NCI-H2171 treated with DMSO at 0.1 percent for 48 hours (cell line): ENCODE data around the gene PDLIM1.

Source experiments
- DNase-seq: peaks from one replicate; lab custom pipeline; 2025; lab: John Stamatoyannopoulos, UW

Gene PDLIM1

GRCh38 chr10:95314192-95314918 is 23.6 kb upstream of the PDLIM1 start:
- peak; percentile 65 for DNase-seq

DNA sequence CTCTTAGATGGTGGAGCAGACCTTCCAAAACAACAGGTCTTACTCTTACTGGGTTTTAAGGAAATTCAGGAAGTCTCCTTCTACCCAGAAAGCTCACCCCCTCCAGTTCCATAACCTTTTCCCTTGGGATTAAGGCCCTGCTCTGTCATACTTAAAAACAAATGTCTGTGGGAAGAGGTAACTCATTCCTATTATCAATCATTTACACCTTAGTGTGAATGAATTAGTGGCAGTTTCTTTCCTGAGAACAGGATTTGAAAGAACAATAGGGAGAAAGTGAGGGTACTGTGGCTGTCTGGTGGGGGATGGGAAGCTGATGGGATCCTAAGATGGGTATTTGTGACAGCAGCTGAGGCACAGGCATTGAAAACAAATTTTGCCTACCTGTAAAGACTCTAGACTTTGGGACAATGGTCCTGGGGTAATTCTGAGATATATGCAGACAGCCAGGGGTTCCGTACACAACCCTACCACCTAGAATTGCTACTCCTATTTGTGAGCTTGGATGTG is 22.2 kb upstream of the PDLIM1 start:
- DNase-seq = no peak

GRCh38 chr10:95312257-95312656 is 21.5 kb upstream of the PDLIM1 start:
- DNase-seq = no peak

DNA sequence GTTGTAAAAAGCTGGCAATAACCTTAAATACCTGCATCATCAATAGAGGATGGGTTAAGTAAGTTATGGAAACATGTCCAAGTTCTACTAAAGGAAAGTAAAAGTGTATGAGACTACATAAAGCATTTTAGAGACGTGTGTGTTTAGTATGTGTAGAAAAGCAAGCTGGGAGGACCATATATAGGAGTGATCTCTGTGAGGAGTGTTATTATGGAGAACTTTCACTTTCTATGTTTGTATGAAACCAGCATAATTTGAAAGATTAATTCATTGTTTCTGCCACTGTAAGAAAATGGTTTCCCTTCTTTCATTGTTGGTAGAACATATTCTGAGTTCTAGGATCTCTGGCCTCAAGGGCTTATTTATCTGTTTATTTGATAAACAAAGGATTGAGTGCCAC is 19.2 kb upstream of the PDLIM1 start:
- no peak for DNase-seq

- DNase-seq = no peak
Observed at GRCh38 chr10:95308389-95309302, 17.8 kb upstream of the PDLIM1 start.

GRCh38 chr10:95306851-95307250 is 16.0 kb upstream of the PDLIM1 start:
- no peak for DNase-seq

- peak; percentile 49 for DNase-seq
Observed at GRCh38 chr10:95306318-95306650, 15.5 kb upstream of the PDLIM1 start.

DNA sequence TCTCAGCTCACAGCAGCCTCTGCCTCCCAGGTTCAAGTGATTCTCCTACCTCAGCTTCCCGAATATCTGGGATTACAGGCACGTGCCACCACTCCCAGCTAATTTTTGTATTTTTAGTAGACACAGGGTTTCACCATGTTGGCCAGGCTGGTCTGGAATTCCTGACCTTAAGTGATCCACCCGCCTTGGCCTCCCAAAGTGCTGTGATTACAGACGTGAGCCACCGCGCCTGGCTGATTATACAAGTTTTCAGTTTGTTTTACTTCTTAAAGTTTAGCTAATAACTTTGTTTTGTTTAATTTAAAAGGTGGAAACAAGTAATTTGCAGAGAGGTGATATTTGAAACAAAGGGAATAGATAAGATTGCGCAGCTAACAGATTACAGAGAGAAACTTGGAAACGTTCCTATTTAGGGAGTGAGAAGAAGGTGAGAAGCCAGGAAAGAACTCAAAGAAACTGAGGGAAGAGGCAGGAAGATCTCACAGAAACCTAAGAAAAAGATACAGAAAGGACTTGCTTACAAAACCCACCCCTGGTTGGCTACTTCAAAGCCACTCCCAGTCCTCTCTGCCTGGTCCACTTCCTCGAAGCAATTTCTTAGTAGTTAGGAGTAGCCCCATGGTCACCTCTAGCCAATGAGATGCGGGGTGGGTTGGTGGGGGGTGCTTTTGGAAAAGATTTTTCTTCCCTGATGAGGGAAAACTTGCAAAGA is 15.0 kb upstream of the PDLIM1 start:
- no peak for DNase-seq

GRCh38 chr10:95304976-95305375 is 14.2 kb upstream of the PDLIM1 start:
- no peak for DNase-seq

- DNase-seq = no peak
Observed at GRCh38 chr10:95304463-95304862, 13.7 kb upstream of the PDLIM1 start.

DNA sequence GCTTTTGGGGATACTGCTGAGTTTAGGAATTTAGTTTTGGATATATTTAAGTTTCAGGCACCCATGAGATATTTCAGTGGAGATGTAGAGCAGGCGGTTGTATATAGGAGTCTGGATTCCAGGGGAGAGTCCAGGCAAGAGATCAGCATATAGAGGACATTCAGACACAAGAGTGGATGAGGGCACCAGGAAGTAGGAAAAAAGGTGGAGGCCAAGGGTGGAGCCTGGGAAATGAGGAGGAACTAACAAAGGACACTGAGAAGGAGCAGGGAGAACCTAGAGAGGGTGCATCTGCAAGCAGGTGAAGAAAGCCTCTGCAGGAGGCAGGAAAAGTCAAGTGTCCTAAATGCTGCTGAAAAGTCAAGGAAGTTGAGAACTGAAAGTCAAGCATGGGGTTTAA is 13.1 kb upstream of the PDLIM1 start:
- no peak for DNase-seq

DNA sequence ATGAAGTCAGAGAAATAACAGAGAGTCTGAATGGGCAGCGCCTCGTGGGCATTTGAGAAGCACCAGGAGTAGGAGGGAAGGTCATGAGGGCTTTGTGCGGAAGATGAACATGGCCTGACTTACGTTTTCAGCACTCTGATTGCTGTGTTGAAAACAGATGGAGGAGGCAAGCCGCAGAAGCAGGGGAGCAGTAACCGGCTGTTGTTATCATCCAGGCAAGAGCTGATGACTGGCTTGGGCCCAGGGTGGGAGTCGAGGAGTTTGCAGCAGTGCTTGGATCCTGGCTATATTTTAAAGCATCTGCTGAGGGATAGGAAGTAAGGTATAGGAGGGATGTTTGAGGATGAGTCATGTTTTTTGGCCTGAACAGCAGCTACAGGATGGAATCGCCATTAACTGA is 12.7 kb upstream of the PDLIM1 start:
- peak; percentile 61 for DNase-seq

DNA sequence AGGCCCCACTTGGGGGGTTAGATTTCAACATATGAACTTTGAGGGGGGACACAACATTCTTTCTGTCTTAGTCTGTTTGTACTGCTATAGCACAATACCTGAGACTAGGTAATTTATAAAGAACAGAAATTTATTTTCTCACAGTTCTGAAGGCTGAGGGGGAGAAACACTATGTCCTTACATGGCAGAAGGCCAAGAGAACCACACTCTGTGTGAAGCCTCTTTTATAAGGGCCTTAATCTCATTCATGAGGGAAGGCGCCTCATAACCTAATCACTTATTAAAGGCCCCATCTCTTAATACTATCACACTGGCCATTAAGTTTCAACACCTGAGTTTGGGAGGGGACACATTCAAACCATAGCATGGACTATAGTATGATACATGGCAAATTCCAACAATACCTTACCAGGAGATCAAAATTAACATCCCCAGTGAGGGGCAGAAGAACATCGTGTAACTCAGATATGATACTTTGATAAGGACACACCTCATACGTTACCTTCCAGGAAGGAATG is 9.3 kb upstream of the PDLIM1 start:
- DNase-seq = no peak

DNA sequence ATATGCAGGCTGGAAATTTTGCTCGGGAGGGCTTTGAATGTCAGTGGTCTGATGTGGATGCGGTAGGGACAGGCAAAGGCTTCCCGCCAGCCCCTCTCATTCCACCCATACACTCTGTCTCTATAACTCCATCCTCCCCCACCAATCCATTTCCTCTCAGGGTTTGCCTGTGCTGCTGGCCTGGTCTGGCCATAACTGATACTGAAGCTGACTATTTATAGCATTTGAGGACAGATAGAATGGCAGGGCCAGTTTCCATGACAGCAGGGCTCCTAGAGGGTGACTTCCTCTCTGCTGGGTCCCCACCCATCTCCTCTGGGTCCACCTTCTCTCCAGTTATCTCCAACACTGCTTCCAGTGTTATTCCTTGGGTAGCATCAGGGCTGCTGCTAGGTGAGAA is 6.6 kb upstream of the PDLIM1 start:
- DNase-seq = no peak

GRCh38 chr10:95296764-95297163 is 6.0 kb upstream of the PDLIM1 start:
- no peak for DNase-seq

- peak; percentile 76 for DNase-seq
Observed at GRCh38 chr10:95295031-95295755, 4.4 kb upstream of the PDLIM1 start.

DNA sequence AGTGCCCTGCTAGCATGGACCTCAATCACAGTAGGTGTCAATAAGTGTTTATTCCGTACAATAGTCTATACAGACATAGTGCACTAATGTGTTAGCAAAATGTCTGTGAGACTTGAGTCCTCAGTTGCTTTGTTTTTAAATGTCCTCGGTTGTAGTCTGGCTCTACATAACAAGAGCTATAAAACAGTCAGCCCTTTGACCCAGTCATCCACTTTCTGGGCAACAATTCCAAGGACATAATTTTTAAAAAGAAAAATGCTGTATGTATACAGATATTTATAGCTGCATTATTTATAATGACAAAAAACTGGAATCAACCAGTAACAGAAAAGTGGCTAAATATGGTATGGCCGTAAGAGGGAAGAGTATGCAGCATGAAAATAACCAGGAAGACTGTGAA is 2.8 kb upstream of the PDLIM1 start:
- DNase-seq = no peak

- no peak for DNase-seq
Observed at GRCh38 chr10:95291365-95292039, 699 bp upstream of the PDLIM1 start.

DNA sequence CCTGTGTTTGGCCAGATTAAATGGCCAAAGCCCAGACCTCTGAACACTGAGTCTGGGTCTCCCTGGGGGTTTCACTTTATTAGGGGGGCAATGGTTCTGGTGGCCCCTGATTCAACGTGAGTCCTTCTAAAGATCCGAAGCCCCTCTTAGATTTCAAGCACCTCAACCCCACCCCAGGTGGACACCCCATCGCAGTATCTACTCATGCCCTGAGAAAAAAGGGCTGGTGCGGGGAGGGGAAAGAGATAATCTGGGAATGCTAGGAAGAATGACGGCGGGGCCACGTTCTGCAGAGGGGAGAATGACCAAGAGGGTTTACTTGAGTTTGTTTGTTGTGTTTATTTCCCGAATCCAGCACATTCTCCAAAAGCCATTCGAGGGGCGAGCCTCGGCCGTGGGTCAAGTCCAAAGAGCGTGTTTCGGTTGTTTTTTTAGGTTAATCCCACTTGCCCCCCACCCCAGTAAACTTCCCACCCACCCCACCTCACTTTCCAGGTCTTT is 832 bp downstream of the PDLIM1 start:
- DNase-seq = no peak

DNA sequence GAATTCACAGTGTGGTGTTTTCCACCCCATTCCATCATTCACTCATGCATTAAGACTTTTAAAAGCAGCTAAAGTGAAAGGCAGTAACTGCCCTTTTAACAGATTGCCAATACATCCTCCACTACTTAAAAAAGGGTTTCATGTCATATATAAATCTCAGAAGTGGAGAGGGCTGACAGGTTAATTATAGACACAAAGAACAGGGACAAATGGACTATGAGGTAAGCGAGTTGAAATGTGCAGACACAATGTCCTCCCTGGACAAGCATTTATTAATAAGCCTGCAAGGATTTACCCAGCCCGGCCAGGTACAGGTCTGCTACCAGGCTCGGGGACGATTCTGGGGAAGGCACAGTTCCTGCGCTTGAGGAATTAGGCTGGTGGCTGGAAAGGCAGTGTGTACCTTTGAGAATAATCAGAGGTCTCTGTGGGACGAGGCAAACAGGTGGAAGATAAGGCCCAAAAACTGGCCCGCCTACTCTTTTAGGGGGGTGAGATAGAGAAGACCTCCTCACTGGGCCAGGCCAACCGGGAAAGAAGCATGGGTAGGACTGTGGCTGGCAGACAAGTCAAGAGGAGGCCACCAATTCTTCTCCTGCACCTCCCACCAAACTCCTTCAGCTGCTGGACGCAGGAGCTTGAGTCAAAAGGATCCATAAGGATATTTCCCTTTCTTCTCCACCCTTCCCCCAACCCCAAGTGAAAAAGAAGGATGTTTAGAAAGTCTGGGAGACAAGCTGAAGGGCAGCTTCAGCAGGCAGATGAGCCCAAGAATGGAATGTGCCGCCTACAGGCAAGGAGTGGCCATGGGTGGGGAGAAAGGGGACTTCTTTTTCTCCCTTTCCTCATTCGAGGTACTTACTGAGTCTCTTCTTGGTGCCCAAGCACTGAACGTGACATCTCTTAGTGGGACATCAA is 1.5 kb downstream of the PDLIM1 start:
- DNase-seq = no peak
